M059J (cell line): Measurements from ENCODE around the gene PGF. TPM values are rescaled to one million over a fixed set of nuclear protein-coding genes. Genes with fewer than 3 reads are reported as not detected.

Experiments used
- DNase-seq: peaks from one replicate; pipeline ENCODE4 v3.0.0-alpha.2; 2012; ENCODE audit warnings: low read depth
- total RNA-seq: library from RNA; depleted of rRNA; stranded (reverse); fragments of >200 nt; shearing (Covaris generic); gene quantifications from 2 replicates; pipeline ENCODE4 v1.2.3, GENCODE V29; 2014

PGF gene
- total RNA-seq, 1 experiment from 2014 or later, result 11.7 TPM

GRCh38 chr14:74919421-74920165 is 35.8 kb downstream of the PGF start:
- DNase-seq, result no peak

- DNase-seq, result no peak
These were observed 37.0 kb downstream of the PGF start for GRCh38 chr14:74918380-74918779.

GRCh38 chr14:74917646-74918081 is 37.7 kb downstream of the PGF start:
- DNase-seq, result no peak

- DNase-seq, result no peak
These were observed 38.2 kb downstream of the PGF start for GRCh38 chr14:74917178-74917543.

GRCh38 chr14:74915826-74916225 is 39.6 kb downstream of the PGF start:
- no peak for DNase-seq

GRCh38 chr14:74915426-74915825 is 40.0 kb downstream of the PGF start:
- DNase-seq, result no peak

- peak; percentile 72 for DNase-seq
These were observed 41.3 kb downstream of the PGF start for GRCh38 chr14:74913986-74914573.

- DNase-seq, result no peak
These were observed 41.9 kb downstream of the PGF start for GRCh38 chr14:74913393-74913910.

- DNase-seq, result no peak
These were observed 42.6 kb downstream of the PGF start for GRCh38 chr14:74912801-74913200.

- no peak for DNase-seq
These were observed 43.3 kb downstream of the PGF start for GRCh38 chr14:74912111-74912510.

GRCh38 chr14:74911704-74912103 is 43.7 kb downstream of the PGF start:
- no peak for DNase-seq

- DNase-seq, result no peak
These were observed 44.2 kb downstream of the PGF start for GRCh38 chr14:74911221-74911620.

GRCh38 chr14:74910556-74910955 is 44.8 kb downstream of the PGF start:
- no peak for DNase-seq

GRCh38 chr14:74909911-74910310 is 45.5 kb downstream of the PGF start:
- no peak for DNase-seq

- DNase-seq, result no peak
These were observed 45.9 kb downstream of the PGF start for GRCh38 chr14:74909501-74909900.

- no peak for DNase-seq
These were observed 46.5 kb downstream of the PGF start for GRCh38 chr14:74908861-74909341.

GRCh38 chr14:74907744-74908143 is 47.7 kb downstream of the PGF start:
- no peak for DNase-seq

- DNase-seq, result no peak
These were observed 48.4 kb downstream of the PGF start for GRCh38 chr14:74906925-74907521.

- DNase-seq, result peak; percentile 40
These were observed 49.7 kb downstream of the PGF start for GRCh38 chr14:74905595-74906142.

GRCh38 chr14:74904635-74905503 is 50.5 kb downstream of the PGF start:
- DNase-seq, result peak; percentile 21

- peak; percentile 1 for DNase-seq
These were observed 52.3 kb downstream of the PGF start for GRCh38 chr14:74902941-74903705.
